Effector CD4-positive, alpha-beta T cell (primary cell): Measurements from ENCODE around the gene AMBRA1.
A peak's percentile ranks its signal among the peaks of the same experiment; 100 is the strongest.

Source experiments
- DNase-seq: peaks from one replicate; pipeline ENCODE4 v3.0.0-alpha.2; 2020
- total RNA-seq: gene quantifications from one replicate; lab custom pipeline; 2026; lab: John Stamatoyannopoulos, UW

AMBRA1 gene, protein sequence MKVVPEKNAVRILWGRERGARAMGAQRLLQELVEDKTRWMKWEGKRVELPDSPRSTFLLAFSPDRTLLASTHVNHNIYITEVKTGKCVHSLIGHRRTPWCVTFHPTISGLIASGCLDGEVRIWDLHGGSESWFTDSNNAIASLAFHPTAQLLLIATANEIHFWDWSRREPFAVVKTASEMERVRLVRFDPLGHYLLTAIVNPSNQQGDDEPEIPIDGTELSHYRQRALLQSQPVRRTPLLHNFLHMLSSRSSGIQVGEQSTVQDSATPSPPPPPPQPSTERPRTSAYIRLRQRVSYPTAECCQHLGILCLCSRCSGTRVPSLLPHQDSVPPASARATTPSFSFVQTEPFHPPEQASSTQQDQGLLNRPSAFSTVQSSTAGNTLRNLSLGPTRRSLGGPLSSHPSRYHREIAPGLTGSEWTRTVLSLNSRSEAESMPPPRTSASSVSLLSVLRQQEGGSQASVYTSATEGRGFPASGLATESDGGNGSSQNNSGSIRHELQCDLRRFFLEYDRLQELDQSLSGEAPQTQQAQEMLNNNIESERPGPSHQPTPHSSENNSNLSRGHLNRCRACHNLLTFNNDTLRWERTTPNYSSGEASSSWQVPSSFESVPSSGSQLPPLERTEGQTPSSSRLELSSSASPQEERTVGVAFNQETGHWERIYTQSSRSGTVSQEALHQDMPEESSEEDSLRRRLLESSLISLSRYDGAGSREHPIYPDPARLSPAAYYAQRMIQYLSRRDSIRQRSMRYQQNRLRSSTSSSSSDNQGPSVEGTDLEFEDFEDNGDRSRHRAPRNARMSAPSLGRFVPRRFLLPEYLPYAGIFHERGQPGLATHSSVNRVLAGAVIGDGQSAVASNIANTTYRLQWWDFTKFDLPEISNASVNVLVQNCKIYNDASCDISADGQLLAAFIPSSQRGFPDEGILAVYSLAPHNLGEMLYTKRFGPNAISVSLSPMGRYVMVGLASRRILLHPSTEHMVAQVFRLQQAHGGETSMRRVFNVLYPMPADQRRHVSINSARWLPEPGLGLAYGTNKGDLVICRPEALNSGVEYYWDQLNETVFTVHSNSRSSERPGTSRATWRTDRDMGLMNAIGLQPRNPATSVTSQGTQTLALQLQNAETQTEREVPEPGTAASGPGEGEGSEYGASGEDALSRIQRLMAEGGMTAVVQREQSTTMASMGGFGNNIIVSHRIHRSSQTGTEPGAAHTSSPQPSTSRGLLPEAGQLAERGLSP (N-terminal part only)
- total RNA-seq = 111 reads per million, percentile 84 among the genes with 10 or more reads in this experiment

DNA sequence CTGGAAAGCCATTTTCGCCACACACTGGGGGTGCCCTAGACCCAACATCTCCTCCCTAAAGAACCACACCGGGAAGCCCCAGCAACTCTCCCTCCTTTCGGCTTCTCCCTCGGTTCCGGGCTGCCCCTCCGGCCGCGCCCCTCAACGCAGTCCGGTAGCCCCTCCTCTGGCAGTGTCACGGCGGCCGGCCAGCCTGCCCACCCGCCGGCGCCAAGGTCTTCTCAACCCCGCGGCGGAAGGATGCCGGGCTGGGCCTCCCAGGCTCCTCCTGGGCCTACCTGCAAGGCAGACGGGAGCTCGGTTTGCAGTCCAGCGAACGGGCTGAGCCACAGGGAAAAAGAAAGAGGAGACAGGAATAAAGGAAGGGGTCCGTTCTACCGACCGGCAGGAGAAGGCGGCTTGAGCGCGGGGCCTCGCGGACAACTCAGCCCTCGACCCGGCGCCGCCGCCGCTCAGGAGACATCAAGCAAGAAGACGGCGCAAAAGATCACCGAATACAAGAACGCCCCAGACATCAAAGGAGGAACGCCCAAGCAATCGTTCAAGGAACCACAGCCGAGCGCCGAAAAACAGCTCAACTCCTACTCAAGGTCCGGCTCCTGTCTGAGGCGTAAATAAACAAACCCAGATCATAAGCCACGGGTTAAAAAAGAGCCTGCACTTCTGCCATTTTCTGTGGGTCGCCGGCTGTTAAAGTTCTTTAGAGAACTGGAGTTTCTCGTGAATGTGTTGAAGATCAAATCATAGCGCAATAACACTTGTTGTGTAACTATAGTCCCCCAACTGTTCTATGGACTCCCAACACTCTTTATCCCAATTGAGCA lies at the start of gene AMBRA1:
AMBRA1 (minus strand) TSS at position 474 of the 824 bp plus-strand sequence. CDS start 45,643 bp downstream, outside the sequence.
- DNase-seq = peak; percentile 68

DNA sequence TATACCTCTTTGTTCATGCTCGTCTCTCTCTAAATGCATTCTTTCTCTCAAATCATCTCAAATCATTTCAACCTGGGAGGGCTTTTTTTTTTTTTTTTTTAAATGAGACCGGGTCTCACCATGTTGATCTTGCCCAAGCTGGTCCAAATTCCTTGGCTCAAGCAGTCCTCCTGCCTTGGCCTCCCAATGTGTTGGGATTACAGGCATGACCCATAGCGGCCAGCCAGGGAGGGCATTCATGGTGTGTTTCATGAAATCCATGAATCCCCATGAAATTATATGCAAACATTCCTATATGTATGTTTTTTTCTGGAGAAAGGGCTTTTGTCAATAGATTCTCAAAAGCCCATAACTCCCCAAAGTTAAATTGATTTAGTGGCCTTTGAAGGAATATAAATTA lies 49.7 kb upstream of the AMBRA1 start:
- DNase-seq = no peak

DNA sequence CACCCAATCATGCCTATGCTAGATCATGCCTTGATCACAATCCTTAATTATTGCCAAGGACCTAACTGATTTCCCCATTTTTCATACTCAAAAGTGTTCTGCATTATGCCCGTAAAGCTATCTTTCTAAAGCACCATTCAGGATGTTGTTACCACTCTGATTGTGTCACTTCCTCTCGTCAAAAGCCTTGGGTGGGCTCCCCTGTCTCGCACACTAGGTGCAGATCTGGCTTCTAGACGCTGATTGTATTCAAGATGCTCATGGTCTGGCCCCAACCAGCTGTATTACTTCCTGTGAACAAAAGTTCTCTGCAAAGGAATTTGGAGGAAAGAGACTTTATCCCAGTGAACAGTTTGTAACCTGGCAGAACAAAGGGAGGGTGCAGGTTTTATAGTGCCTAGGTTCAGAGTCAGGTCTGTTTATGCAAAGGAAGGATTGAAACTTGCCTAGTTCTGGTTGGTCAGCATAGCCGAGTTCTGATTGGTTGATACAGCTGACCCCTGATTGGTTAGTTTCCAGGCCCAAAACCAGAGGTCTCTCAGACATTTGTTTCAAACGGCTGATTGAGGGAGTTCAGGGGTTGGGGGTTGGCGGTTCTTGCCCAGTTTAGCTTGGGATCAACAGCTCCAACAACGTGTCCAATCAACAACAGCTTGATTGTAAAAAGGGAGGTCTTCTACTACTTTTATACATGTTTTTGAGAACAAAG lies 49.0 kb upstream of the AMBRA1 start:
- DNase-seq = no peak

DNA sequence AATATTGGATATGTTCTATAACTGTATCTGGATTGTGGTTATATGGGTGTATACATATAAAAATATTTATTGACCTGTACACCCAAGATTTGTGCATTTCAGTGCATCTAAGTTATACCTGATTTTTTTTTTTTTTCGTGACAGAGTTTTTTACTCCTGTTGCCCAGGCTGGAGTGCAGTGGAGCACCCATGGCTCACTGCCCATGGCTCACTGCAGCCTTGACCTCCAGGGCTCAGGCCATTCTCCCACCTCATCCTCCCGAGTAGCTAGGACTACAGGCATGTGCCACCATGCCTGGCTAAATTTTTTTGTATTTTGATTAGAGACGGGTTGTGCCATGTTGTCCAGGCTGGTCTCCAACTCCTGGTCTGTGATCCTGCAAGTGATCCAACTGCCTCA lies 47.8 kb upstream of the AMBRA1 start:
- DNase-seq = no peak

DNA sequence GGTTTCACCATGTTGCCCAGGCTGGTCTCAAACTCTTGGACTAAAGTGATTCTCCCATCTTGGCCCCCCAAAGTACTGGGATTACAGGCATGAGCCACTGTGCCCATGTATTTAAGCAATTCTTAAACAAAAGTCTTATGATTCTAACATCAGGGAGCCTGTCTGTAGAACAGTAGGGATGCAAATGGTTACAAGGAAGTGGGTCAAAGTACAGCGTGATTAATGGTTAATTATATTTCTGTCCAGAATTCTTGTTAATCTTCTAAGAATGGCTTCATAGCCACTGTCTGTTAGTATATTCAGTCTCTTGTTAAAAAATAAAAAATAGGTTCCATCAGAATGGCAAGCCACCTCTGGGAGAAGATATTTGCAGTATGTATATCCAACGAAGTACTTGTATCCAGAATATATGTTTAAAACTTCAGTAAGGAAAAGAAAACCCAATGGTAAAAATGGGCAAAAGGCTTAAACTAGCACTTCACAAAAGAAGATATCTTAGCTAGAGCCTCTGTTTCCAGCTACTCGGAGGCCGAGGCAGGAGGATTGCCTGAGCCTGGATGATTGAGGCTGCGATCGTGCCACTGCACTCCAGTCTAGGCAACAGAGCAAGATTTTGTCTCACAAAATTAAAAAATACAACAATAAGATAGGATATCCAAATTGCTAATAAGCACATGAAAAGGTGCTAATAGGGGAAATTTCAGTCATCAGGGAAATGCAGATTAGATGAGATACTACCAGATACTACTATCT lies 46.4 kb upstream of the AMBRA1 start:
- DNase-seq = no peak

DNA sequence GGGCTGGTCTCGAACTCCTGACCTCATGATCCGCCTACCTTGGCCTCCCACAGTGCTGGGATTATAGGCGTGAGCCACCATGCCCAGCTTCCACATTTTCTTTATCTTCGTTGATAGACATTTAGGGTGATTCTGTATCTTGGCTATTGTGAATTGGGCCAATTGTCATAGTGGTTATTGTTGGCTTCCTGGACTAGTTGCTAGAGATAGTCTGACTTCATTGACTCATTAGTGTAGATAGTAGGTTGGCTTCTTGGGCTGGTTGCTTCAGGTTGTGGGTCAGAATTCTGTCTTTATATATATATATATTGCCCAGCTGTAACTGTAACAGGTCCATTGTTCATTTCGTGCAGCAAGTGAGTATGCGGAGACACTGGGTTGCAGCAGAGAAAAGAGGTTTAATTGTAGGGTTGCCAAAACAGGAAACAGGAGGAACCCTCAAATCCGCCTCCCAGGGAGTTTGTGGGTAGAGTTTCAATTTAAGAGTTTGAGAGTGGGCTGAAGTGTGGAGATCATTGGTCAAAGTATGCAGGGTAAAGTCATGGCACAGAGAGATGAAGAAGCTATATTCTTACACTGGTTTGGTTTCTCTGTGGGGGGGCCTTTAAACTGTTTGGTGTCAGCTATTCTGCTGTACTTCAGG lies 45.5 kb upstream of the AMBRA1 start:
- DNase-seq = no peak

DNA sequence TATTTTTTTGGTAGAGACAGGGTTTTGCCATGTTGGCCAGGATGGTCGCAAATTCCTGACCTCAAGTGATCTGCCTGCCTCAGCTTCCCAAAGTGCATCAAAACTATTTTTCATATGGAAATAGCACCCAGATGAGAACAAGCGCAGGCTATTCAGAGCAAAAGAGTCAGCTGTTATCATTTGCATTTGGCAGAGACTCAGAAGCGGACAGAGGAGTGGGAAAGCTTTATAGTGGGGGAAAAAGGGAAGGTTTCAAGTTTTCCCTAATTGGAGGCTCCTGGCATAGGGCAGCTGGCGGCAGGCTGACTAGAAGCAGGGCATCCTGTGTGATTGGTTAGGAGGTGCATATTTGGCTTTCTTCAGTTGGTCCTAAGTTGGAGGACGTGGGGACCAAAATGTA lies 43.7 kb upstream of the AMBRA1 start:
- no peak for DNase-seq

DNA sequence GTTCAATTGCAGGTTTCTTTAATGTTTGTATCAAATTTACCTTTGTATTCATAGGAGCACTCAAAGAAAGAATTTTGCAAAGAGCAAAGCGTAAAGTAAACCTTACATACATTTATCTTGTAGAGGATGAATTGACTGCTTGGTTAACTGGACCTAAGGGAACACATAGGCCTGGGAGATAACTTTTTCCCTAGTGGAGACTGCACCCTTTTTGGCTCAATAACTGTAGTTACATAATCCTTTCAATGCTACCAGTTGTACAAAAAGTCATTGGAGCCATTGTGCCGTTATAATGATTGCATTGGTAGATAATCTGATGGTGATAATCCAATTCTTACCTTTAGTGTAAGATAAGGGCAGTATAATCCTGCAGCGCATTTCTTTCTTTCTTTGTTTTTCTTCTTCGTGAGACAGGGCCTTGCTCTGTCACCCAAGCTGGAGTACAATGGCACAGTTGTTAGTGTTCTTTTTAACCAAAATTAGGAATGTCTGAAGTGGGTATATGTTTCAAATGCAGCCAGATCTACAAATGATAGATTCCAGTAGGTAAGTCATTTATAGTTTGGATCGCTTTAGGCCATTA lies 41.8 kb upstream of the AMBRA1 start:
- no peak for DNase-seq

DNA sequence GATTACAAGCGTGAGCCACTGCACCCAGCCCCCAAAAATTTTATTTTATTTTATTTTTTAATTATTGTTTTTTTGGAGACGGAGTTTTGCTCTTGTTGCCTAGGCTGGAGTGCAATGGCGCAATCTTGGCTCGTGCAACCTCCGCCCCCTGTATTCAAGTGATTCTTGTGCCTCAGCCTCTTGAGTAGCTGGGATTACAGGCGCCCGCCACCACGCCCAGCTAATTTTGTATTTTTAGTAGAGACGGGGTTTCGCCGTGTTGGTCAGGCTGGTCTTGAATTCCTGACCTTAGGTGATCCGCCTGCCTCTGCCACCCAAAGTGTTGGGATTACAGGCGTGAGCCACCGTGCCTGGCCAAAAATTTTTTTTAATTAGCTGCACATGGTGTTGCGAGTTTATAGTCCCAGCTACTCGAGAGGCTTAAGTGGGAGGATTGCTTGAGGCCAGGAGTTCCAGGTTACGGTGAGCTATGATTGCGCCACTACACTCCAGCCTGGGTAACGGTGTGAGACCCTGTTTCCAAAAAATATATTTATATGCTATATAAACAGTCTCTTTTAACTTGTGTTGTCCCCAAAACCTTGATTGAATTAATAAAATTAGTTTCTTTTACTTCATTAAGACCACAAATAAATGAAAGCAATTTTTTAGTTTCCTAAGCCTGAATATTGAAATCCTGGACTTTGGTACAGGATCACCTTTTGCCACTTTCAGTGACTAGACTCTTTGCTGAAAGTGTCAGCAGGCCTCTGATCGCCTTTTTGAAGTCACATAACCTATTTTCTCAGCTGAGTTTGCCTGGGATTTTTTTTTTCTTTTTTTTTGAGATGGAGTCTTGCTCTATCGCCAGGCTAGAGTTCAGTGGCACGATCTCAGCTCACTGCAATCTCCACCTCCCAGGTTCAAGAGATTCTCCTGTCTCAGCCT lies 39.7 kb upstream of the AMBRA1 start:
- no peak for DNase-seq

DNA sequence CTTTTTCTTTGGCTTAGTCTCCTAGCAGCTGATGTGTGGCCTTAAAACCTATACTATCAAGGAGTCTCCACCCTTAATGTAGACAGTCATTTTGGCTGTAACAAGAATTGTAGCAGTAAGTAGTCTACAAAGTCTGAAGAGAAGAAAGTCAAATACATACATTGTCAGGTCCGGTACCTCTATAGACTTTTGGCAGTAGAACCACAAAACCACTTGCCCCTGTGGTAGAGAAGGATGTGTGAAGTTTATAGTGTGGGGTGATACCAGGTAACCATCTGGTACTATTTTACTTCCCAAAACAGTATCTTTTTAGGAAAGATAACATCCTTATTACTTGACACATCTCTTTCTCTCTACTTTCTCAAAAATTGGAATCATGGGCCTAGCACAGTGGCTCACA lies 38.7 kb upstream of the AMBRA1 start:
- no peak for DNase-seq

DNA sequence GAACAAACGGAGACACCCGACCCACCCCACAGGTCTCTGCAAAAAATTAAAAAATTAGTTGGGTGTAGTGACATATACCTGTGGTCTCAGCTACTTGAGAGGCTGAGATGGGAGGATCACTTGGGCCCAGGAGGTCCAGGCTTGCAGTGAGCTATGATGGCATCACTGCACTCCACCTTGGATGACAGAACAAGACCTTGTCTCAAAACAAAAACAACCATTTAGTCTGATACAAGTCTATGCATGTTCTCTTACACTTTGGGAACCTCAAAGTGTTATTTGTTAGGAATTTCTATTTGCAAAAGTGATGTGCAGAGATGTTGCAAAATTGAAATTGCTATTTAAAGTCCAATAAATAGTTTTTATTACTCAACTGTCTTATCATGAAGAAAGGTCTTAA lies 37.9 kb upstream of the AMBRA1 start:
- DNase-seq = no peak

DNA sequence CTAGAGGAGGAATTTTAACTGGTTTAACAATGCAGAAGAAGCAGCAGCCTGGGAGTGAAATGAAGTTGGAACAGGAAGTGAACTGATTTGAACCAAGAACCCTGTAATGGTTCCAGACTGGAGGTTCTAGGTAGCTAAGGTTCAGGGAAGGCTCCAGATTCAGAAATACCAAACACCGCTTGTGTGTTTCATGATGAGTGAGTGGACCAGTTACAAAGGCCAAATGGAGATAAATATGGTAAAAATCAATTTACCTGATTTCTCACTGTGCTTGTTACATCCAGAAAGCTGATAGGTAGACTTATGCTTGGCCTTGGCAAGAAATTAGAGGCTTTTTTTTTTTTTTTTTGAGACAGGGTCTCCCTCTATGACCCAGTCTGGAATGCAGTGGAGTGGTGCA lies 36.4 kb upstream of the AMBRA1 start:
- DNase-seq = no peak

DNA sequence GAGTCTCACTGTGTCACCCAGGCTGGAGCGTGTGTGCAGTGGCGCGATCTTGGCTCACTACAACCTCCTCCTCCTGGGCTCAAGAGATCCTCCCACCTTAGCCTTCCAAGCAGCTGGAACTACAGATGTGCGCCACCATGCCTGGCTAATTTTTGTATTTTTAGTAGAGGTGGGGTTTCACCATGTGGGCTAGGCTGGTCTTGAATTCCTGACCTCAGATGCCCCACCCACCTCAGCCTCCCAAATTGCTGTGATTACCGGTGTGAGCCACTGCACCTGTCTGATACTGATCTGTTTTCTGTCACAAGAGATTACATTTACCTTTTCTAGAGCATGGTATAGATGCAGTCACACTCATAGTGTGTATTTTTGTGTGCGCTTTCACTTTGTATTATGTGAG lies 35.1 kb upstream of the AMBRA1 start:
- no peak for DNase-seq

DNA sequence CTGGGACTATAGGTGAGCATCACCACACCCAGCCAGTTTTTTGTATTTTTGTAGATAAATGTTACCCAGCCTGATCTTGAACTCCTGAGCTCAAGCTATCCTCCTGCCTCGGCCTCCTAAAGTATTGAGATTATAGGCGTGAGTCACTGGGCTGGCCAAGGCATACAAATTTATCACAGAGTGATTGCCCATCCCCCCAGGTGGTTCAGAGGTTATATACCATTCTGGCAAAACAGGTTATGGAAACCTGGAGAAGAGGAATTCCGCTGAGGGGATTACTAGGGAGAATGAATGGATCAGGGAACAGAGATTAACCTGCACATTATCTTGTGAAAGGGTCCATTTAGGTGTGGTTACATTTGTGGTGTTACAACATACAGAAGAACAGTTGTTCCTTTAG lies 31.6 kb upstream of the AMBRA1 start:
- DNase-seq = no peak

DNA sequence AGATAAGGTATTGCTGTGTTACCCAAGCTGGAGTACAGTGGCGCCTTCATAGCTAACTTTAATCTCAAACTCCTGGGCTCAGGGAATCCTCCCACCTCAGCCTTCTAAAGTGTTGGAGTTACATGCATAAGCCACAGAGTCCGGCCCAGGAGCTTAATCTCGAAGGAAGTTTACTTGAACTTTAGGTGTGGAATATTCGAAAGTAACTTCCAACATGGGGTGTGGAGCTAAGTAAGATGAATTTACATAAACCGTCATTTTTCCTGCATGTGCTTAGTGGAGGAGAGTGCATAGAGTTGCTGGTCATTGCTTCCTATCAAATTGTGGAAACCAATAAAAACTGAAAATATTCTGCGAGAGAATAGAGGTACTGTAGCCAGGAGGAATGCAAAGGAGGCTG lies 25.0 kb upstream of the AMBRA1 start:
- DNase-seq = no peak

DNA sequence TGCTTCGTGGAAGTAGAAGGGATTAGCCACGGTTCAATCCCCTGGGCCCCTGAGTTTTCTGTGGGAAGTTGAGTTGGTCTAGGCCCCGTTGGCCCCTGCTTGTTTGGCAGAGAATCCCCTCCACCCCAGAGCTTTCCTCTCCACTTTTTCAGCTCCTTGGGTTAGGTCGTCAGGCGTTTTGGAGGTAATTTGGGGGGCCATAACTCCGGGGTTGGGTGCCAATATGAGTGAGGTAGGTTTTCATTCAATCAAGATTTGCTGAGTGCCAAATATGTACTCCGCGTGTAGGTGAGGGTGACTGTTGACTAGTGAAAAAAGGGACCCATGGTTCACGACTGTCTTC lies 24.1 kb upstream of the AMBRA1 start:
- no peak for DNase-seq

DNA sequence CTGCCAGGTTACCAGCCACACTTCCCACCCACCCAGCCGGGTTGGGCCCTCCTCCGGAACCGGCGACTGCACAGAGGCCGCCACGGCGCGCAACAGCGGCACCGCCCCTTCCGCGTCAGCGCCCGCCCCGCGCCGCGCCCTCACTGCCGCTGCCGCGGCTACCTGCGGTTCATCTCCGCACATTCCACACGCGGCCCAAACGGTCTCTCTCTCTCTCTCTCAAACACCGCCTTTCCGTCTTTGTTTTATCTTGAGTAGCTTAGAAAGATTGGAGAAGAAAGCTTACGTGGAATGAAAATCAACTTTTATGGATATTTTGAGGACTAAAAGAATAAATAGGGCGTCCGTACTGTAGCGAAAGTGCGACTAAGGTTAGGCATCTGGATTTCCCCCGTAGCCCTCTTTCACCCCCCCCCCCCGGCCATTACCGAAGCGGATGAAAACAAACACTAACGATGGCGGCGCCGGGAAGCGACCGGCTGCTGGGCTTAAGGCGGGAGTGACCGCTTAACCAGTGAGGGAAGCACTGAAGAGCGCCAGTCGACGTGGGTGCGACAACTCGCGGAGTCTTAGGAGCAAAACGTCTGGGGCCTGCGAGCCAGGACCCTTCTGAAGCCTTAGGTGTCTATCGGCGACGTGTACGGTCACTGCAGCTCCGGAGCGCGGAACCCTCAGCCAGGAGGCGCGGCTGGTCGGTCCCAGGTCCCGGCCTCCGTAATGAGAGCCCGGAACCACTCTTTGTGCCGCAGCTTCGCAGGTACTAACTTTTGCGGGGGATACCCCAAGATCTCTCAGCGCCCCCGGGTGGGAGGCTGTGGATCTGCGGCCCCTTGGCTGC lies 23.5 kb upstream of the AMBRA1 start, which contains the start of the genes ATG13 and HARBI1:
ATG13 (plus strand) TSS at position 420 of the 838 bp plus-strand sequence. CDS start 26,739 bp downstream, outside the sequence.
HARBI1 (minus strand) TSS at position 94 of the 838 bp plus-strand sequence. CDS start 990 bp downstream, outside the sequence.
- DNase-seq = peak; percentile 89
